NCI-H524 treated with DMSO at 0.1 percent for 48 hours (cell line): ENCODE measurements around the gene FLNB.

Experiments
- DNase-seq: peaks from one replicate; lab custom pipeline; 2025; lab: John Stamatoyannopoulos, UW

FLNB gene

GRCh38 chr3:58009026-58009748 is 965 bp downstream of the FLNB start:
- no peak for DNase-seq

- DNase-seq = no peak
Observed at GRCh38 chr3:58009749-58010535, 1.7 kb downstream of the FLNB start.

- DNase-seq = no peak
Observed at GRCh38 chr3:58010562-58010961, 2.3 kb downstream of the FLNB start.

GRCh38 chr3:58011580-58011979 is 3.4 kb downstream of the FLNB start:
- no peak for DNase-seq

GRCh38 chr3:58012302-58012701 is 4.1 kb downstream of the FLNB start:
- no peak for DNase-seq

GRCh38 chr3:58013099-58013498 is 4.9 kb downstream of the FLNB start:
- no peak for DNase-seq

- no peak for DNase-seq
Observed at GRCh38 chr3:58013973-58014649, 5.9 kb downstream of the FLNB start.

GRCh38 chr3:58015520-58015915 is 7.3 kb downstream of the FLNB start:
- DNase-seq = no peak

- DNase-seq = no peak
Observed at GRCh38 chr3:58016710-58017109, 8.5 kb downstream of the FLNB start.

GRCh38 chr3:58018892-58019742 is 10.9 kb downstream of the FLNB start:
- no peak for DNase-seq

- DNase-seq = no peak
Observed at GRCh38 chr3:58020783-58021071, 12.5 kb downstream of the FLNB start.

GRCh38 chr3:58021072-58021959 is 13.1 kb downstream of the FLNB start:
- no peak for DNase-seq

GRCh38 chr3:58021962-58022361 is 13.7 kb downstream of the FLNB start:
- no peak for DNase-seq

GRCh38 chr3:58022490-58022889 is 14.3 kb downstream of the FLNB start:
- no peak for DNase-seq

GRCh38 chr3:58023531-58023930 is 15.3 kb downstream of the FLNB start:
- no peak for DNase-seq

- DNase-seq = no peak
Observed at GRCh38 chr3:58025406-58025805, 17.2 kb downstream of the FLNB start.

- peak; percentile 68 for DNase-seq
Observed at GRCh38 chr3:58025837-58026569, 17.8 kb downstream of the FLNB start.

GRCh38 chr3:58026598-58026997 is 18.4 kb downstream of the FLNB start:
- DNase-seq = peak; percentile 40

GRCh38 chr3:58027704-58028317 is 19.6 kb downstream of the FLNB start:
- DNase-seq = no peak

GRCh38 chr3:58028902-58029301 is 20.7 kb downstream of the FLNB start:
- DNase-seq = no peak
